Prostate gland (tissue), 2 donors: ENCODE data around the gene ADGRB3. TPM values are rescaled to one million over a fixed set of nuclear protein-coding genes. Genes with fewer than 3 reads are reported as not detected.

Experiments used
- DNase-seq: peaks from one replicate; pipeline ENCODE4 v3.0.0-alpha.2; 2019; ENCODE audit warnings: low spot score
- H3K27ac ChIP-seq, 2 donors: fragments of 200-600 bp; sonication (generic); 2 replicates each; pipeline ENCODE4 v1.5.1; 2017 to 2019
- H3K27me3 ChIP-seq: fragments of 200-600 bp; sonication (generic); replicated peaks from 2 replicates; pipeline ENCODE4 v1.5.1; 2019; ENCODE audit not compliant: insufficient read depth
- H3K36me3 ChIP-seq, 2 donors: fragments of 200-600 bp; sonication (generic); 1 replicate in 1 of 2; 2 replicates in 1 of 2; pipeline versions ENCODE4 v1.5.1 to v1.8.1; 2017 to 2019
- H3K4me1 ChIP-seq: fragments of 200-600 bp; sonication (generic); replicated peaks from 2 replicates; pipeline ENCODE4 v1.5.1; 2019
- H3K4me3 ChIP-seq, 2 donors: fragments of 200-600 bp; sonication (generic); 2 replicates each; pipeline ENCODE4 v1.5.1; 2017 to 2019
- H3K9me3 ChIP-seq: fragments of 200-600 bp; sonication (generic); 2 replicates; pipeline ENCODE4 v1.5.1; 2017
- POLR2A ChIP-seq: fragments of 450-650 bp; IDR thresholded peaks from one replicate; pipeline ENCODE4 v1.6.1; 2016; ENCODE audit warnings: antibody characterized with exemption, mild to moderate bottlenecking
- POLR2AphosphoS5 ChIP-seq: sonication (generic); formaldehyde crosslinking; IDR thresholded peaks from one replicate; pipeline ENCODE4 v1.6.1; 2017; ENCODE audit warnings: antibody characterized with exemption
- WGBS: methylation state at CpG from one replicate; pipeline ENCODE4 v1.1.5; 2018; 5-methylcytosine and 5-hydroxymethylcytosine counted together
- intact Hi-C: fragments of 100-400 bp; cut with DNase I; formaldehyde crosslinking; loops from one replicate; pipeline ENCODE4 v1.14.2; 2022
- total RNA-seq, 2 donors: library from RNA; depleted of rRNA; stranded (reverse); fragments of >200 nt; gene quantifications; one replicate each; pipeline ENCODE4 v1.1.0, GENCODE V29; 2016
- TF ChIP-seq, protein P1 (sequence below), 4 experiments: fragments of 200-600 bp in 2 of 4; fragments of 450-650 bp in 2 of 4; sonication (generic) in 2 of 4; IDR thresholded peaks; 1 replicate in 3 of 4; 2 replicates in 1 of 4; pipeline ENCODE4 v1.5.1; 2016 to 2019; ENCODE audit warnings: antibody characterized with exemption in 4 of 4, mild to moderate bottlenecking in 2 of 4, moderate library complexity in 2 of 4

The ADGRB3 gene
- total RNA-seq, 2 donors from 2014 or later: 0.59 to 3.1 TPM

DNA sequence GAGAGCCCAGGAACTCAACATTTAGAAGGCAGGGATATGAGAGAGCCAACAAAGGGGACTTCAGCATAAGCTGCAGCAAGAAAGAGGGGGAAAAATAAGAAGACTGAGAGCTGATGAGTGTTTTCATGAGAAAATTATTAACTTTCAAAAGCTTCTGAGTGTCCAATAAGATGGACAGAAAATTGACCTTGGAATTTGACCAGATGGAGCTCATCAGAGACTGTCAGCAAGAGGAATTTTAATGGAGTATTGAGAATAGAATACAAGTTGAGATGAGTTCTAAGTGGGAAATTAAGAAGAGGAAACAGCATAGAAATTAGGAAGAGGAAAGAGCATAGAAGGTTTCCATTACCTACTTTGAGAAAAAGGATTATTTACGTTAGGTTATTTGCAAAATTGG is 733.5 kb downstream of the ADGRB3 start:
- intact Hi-C loops: no loop called here
- Histone ChIP-seq H3K27me3 (no peaks in the 10 kb centered on the region), H3K4me1 (no peaks in the 10 kb centered on the region), H3K4me3 (no peak overlapping the region), H3K9me3 (no peaks in the 10 kb centered on the region), H3K27ac (no peak overlapping the region), H3K36me3 (no peaks in the 10 kb centered on the region)
- TF ChIP-seq POLR2A: no peak
- TF ChIP-seq POLR2AphosphoS5: no peak
- TF ChIP-seq, protein P1, sequence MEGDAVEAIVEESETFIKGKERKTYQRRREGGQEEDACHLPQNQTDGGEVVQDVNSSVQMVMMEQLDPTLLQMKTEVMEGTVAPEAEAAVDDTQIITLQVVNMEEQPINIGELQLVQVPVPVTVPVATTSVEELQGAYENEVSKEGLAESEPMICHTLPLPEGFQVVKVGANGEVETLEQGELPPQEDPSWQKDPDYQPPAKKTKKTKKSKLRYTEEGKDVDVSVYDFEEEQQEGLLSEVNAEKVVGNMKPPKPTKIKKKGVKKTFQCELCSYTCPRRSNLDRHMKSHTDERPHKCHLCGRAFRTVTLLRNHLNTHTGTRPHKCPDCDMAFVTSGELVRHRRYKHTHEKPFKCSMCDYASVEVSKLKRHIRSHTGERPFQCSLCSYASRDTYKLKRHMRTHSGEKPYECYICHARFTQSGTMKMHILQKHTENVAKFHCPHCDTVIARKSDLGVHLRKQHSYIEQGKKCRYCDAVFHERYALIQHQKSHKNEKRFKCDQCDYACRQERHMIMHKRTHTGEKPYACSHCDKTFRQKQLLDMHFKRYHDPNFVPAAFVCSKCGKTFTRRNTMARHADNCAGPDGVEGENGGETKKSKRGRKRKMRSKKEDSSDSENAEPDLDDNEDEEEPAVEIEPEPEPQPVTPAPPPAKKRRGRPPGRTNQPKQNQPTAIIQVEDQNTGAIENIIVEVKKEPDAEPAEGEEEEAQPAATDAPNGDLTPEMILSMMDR (IDR thresholded peaks at IDR 0.05): no peak
- no peak for DNase-seq
- 81% methylated on average over 1 of the region's 1 CpG for WGBS

DNA sequence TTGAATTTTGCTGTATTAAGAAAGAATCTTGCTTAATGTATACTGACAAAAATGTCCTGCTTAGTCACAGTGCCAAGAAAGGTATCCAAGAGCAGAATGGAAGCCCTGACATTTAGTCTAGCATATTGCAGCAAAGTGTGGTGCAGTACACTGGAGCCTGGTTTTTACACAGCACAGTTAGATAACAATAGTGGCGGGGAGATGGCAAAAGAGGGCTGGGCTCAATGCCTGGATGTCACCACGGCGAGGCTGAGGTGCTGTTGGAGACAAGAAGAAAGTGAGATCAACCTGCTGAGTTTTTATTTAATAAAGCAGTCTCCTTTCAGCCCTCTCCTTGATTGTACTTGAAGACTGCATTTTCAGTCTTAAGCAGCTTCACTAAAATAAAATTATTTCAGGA is 735.7 kb downstream of the ADGRB3 start:
- DNase-seq: no peak
- Histone ChIP-seq H3K4me3 (no peak overlapping the region), H3K4me1 (no peaks in the 10 kb centered on the region), H3K9me3 (no peaks in the 10 kb centered on the region), H3K27me3 (no peaks in the 10 kb centered on the region), H3K27ac (no peak overlapping the region), H3K36me3 (no peaks in the 10 kb centered on the region)
- intact Hi-C loops: no loop called here
- TF ChIP-seq POLR2AphosphoS5: no peak
- TF ChIP-seq POLR2A: no peak
- TF ChIP-seq, protein P1 (IDR thresholded peaks at IDR 0.05): no peak
- WGBS: 64% methylated on average over 3 of the region's 3 CpGs

DNA sequence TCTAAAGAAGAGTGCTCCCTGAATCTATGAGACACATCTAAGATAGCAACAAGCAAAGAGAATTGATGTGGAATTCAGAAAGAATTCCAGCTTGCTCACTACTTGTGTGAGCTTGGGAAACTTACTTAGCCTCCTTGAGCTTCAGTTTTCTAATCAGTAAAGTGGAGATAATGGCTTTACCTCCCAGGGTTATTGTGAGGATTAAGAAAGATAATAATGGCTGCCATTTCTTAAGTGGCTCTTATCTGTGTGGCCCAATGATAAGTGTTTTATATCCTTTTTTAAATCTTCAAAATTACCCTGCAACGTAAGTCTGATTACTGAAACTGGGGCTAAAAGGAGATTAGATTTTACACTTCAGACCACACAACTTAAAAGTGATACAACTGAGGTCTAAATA is 743.2 kb downstream of the ADGRB3 start:
- TF ChIP-seq POLR2A (no peak), POLR2AphosphoS5 (no peak)
- TF ChIP-seq, protein P1 (IDR thresholded peaks at IDR 0.05): no peak
- intact Hi-C loops: no loop called here
- Histone ChIP-seq H3K27ac (no peak overlapping the region), H3K4me1 (no peaks in the 10 kb centered on the region), H3K36me3 (no peaks in the 10 kb centered on the region), H3K27me3 (no peaks in the 10 kb centered on the region), H3K9me3 (no peaks in the 10 kb centered on the region), H3K4me3 (no peak overlapping the region)
- 66% methylated on average over 1 of the region's 1 CpG for WGBS
- no peak for DNase-seq

DNA sequence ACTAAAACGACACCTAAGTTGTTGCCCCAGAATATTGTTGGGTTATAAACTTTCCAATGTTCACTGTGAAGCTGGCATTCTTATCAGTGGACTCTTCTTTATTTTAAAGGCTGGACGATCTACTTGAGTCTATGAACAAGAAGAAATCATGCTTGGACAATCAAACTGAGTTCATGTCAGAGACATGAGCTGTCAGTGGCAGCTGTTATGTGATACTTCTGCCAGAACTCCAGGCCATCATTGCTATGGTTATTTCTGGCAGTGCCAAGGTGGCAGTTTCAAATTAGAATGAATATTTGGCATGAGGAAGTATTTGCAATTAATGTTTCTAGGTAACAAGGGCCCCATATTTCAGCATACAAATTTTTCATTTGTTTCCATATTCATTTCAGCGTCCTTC is 744.4 kb downstream of the ADGRB3 start:
- intact Hi-C loops: no loop called here
- Histone ChIP-seq H3K9me3 (no peaks in the 10 kb centered on the region), H3K4me3 (no peak overlapping the region), H3K4me1 (no peaks in the 10 kb centered on the region), H3K36me3 (no peaks in the 10 kb centered on the region), H3K27me3 (no peaks in the 10 kb centered on the region), H3K27ac (no peak overlapping the region)
- 86% methylated on average over 3 of the region's 3 CpGs for WGBS
- DNase-seq: no peak
- no peak for TF ChIP-seq POLR2A
- TF ChIP-seq, protein P1 (IDR thresholded peaks at IDR 0.05): no peak
- TF ChIP-seq POLR2AphosphoS5: no peak

DNA sequence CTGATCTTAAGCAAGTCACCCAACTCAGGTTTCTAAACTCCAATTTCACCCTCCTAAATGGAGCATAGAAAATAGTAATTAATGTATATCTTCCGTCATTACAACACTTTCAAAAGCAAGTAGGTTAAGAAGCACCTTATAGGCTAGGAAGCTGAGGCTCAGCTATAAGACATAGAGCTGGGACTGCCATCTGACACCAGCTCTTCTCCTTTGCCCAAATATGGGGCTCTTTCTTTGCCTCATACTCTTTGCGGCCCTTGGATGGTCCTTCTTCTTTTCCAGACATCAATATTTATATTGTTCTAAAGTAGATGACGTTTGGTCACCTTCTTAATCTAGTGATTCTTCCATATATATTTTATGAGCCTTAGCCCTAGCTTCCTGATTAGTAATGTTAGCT is 748.5 kb downstream of the ADGRB3 start:
- TF ChIP-seq POLR2A: no peak
- no peak for TF ChIP-seq POLR2AphosphoS5
- TF ChIP-seq, protein P1 (IDR thresholded peaks at IDR 0.05): no peak
- WGBS: 86% methylated on average over 3 of the region's 3 CpGs
- Histone ChIP-seq H3K27me3 (no peaks in the 10 kb centered on the region), H3K4me3 (no peak overlapping the region), H3K4me1 (no peaks in the 10 kb centered on the region), H3K9me3 (no peaks in the 10 kb centered on the region), H3K27ac (no peak overlapping the region), H3K36me3 (no peaks in the 10 kb centered on the region)
- intact Hi-C loops: no loop called here
- DNase-seq: no peak
